Stimulated activated naive CD8-positive, alpha-beta T cell treated with anti-CD3 and anti-CD28 coated beads, Interleukin-15, Interleukin-2, amounts not matched to agents 100 U/mL and 50 U/mL, for 24 hours (primary cell): ENCODE results near the gene MYOG.

Experiments
- ATAC-seq: fragments of 150-1000 bp; cut with Tn5 transposase; one replicate; pipeline ENCODE4 v1.10.0; 2021
- DNase-seq: peaks from one replicate; pipeline ENCODE4 v3.0.0; 2021

Gene MYOG

DNA sequence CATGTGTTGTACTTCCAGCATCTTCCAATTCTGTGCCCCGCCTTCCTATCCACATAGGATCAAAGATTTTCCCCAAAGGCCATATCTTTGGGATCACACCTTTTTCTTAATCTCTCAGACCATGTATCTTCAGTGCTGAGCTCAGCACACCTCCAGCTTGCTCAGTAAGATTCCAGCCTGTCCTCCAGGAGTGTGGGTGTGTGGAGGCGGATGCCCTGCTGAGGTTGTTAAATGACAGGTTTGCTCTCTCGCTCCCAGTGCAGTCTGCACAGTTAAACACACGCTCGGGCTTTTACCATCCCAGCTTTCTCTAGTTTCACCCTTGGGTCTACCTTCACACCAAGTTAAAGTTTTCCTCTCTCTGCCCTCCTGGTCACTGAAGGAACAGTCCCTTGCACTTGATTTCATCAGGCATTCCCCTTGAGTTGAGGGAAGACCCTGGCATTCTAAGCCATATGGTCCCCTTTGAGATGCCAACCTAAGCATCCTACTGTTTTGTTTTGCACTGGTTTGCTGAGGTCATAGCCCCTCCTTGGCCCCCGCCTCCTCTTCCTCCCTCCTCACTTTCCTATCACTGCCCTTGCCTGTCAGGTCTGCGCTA lies 13.7 kb downstream of the MYOG start:
- DNase-seq: no peak
- ATAC-seq: no peak

GRCh38 chr1:203069030-203069747 lies 16.6 kb downstream of the MYOG start:
- DNase-seq (no peak), ATAC-seq (no peak)

GRCh38 chr1:203066965-203067364 lies 18.8 kb downstream of the MYOG start:
- DNase-seq: no peak
- ATAC-seq: no peak

- no peak for ATAC-seq
- no peak for DNase-seq
Observed at GRCh38 chr1:203065986-203066385, 19.8 kb downstream of the MYOG start.

DNA sequence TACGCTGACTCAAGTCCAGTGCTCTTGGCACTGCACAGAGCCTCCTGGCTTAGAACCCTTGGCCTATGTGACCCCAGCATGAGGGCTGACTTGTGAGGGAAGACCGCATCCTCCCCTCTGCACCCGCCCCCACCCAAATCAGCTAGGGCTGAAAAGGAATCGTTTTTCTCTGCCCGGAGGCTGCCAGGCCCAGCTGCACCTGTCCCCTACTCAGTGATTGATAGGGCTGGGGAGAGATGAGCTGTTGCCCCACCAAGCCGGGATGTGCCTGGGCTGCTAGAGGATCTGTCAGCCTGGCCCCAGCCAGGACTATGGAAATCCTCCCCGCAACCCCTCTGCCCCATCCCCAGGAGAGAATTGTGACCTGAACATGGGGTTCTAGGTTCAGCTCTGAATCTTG lies 20.6 kb downstream of the MYOG start:
- DNase-seq (no peak), ATAC-seq (no peak)

DNA sequence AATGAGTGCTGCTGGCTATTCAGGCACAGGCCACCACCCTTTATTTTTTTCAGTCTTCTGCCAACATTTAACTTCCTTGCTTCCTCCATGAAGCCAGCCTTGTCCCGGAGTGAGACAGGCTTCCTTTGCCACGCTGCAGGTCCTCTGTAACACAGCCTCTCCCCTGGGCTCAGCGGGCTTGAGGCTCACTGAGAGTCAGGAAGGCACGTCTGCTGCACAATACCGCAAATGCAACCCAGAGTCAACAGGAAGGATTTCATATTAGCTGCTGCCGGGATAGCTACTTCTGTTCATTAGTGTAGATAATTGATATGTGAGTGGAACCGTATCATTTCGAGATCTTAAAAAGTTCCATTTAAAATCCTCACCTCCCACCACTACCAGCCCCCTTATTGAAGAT lies 22.5 kb downstream of the MYOG start:
- ATAC-seq (no peak), DNase-seq (no peak)

GRCh38 chr1:203060115-203060514 lies 25.7 kb downstream of the MYOG start:
- DNase-seq (no peak), ATAC-seq (no peak)

- ATAC-seq (no peak), DNase-seq (no peak)
Observed at GRCh38 chr1:203059485-203059884, 26.3 kb downstream of the MYOG start.

GRCh38 chr1:203058676-203058935 lies 27.2 kb downstream of the MYOG start:
- no peak for DNase-seq
- no peak for ATAC-seq

GRCh38 chr1:203057911-203058675 lies 27.7 kb downstream of the MYOG start:
- ATAC-seq: no peak
- no peak for DNase-seq

DNA sequence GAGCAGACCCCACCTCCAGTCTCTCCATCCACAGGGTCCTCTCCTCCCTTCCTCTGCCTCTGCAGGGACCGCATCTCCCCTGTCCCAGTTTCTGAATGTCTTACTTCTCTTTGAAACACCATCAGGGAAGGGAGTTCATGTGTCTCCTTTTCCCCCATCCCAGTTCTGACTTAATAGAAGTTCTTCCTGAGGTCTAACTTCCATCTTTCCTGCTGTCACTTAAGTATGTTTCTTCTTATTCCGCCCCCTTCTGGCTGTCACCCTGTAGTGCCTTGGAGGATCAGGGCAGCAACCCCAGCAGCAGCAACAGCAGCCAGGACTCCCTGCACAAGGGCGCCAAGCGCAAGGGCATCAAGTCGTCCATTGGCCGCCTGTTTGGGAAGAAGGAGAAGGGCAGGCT lies 29.3 kb downstream of the MYOG start:
- ATAC-seq (no peak), DNase-seq (no peak)

DNA sequence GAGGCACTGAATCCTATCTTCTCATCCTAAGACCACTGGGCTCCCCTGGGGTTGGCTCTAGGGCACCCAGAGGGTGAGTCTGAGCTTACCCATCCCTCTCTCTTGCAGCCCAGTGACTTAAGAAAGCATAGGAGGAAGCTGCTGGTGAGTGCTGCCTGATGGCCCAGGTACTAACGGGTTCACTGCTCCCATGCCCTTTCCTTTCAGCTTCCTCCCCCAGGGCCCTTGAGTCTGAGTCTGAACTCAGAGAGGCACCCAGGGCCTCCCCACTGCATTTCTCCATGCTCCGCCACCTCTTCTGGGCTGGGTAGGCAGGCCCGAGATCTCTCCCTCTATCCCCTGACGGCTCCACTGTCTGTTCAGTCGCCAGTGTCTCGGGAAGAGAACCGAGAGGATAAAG lies 29.8 kb downstream of the MYOG start:
- ATAC-seq (no peak), DNase-seq (no peak)

DNA sequence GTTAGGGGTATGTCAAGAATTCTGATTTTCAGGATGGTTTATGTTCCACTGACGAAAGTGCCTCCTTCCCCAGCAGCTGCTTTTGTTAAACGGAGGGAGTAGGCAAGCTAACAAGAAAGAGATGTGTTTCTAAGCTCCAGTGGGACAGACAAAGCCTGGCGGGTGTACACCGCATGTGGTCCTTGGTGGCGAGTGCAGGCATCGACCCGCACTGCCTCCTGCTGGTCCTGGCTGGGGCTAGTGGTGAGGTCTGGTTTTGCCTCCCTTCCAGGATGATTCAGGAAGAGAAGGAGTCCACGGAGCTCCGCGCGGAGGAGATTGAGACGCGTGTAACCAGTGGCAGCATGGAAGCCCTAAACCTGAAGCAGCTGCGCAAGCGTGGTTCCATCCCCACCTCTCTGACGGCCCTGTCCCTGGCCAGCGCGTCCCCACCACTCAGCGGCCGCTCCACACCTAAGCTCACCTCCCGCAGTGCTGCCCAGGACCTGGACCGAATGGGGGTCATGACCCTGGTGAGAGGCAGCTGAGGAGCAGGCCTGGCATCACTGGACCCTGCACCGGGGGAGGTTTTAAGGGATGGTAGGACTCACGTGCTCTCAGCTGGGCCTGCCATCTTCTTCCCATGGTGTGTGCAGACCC lies 30.5 kb downstream of the MYOG start:
- DNase-seq (no peak), ATAC-seq (no peak)

DNA sequence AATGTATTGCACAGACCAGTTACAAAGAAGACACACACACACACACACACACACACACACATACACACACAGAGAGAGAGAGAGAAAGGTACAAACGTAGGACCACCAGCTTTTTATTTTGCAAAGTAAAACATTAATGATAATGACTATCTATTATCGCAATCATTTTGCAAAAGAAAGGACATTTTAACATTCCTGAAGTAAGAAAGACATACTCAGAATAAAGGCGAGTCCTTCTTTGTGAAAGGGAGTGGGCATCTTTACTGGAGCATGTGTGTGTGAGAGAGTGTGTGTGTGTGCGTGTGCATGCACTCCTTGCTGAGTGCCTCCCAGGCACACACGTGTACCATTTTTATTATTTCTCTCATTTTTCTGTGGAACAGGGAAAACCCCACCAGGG lies 31.2 kb downstream of the MYOG start:
- no peak for ATAC-seq
- no peak for DNase-seq

DNA sequence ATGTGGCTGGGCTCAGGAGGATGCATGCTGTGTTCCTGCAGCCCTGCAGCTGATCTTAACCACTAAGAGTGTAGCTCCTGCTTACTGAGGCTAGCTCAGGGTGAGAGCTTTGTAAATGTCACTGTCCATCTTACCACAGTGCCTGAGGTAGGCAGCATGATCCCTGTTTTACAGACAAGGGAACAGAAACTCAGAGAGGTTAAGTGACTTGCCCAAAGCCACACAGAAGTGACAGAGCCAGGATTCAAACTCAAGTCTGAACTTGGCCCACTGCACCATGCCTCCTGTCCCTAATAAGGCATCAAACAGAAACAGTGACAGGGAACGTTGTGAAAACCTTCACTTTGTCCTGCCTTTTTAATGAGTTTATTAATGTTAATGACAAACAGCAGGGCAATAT lies 31.6 kb downstream of the MYOG start:
- no peak for ATAC-seq
- DNase-seq: no peak

- DNase-seq (no peak), ATAC-seq (no peak)
Observed at GRCh38 chr1:203052601-203053000, 33.2 kb downstream of the MYOG start.

DNA sequence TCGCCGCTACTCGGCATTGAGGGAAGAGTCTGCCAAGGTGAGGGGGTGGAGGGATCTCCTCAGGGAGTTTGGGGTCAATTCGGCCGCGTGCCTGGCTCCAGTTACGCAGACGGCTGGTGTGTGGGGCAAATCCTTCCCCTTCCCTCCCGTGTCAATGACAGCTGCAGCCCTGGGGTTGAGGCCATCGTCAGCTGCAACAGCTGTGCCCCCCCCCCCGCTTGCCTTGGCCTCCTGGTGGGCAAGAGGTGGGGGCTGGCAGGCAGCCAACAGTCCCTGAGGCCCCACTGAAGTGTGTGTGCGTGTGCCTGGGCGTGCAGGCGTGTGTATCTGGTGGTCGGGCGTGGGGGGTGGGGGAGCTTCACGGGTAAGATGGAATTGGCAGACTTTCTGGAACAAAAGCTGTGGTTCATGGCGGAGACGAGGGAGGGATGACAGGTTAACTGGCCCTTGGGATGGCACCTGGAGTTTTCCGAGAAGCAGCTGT lies 33.9 kb downstream of the MYOG start:
- ATAC-seq: no peak
- no peak for DNase-seq

GRCh38 chr1:203050826-203051225 lies 35.0 kb downstream of the MYOG start:
- DNase-seq (no peak), ATAC-seq (no peak)

GRCh38 chr1:203049576-203050180 lies 36.1 kb downstream of the MYOG start:
- ATAC-seq (no peak), DNase-seq (no peak)

DNA sequence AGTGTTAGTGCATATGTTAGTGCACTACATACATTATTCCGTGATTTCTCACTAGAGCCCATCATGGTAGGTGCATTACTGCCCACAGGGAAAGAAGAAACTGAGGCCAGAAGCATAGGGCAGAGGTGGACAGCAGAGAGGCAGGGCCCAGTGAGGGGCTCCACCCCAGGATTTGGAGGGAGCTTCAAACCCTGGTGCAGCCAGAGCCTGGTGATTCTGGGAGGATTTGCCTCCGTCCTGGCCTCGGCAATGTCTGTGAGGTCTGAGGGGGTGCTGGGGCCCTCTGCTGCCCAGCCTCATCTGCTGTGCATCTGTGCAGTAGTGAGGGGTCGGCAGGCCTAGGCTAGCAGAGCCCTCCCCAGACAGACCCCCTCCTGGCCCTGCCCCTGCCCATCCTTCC lies 36.7 kb downstream of the MYOG start:
- ATAC-seq (no peak), DNase-seq (no peak)

DNA sequence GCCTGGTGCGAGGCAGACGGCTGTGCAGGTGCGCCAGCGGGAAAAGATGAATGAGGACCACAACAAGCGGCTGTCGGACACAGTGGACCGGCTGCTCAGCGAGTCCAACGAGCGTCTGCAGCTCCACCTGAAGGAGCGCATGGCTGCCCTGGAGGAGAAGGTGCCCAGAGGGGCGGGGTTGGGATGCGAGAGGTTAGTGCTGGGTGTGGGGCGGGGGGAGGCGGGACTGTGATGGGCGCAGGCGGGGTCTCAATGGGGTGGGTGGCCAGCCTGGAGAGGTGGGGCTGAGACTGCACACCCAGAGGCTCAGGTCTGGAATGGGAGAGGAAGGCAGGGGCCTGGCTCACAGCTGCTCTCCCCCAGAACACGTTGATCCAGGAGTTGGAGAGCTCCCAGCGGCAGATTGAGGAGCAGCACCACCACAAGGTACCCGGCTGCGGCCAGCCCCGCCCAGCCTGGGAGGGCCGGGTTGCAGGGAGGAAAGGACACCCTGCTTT lies 37.2 kb downstream of the MYOG start:
- no peak for ATAC-seq
- no peak for DNase-seq

DNA sequence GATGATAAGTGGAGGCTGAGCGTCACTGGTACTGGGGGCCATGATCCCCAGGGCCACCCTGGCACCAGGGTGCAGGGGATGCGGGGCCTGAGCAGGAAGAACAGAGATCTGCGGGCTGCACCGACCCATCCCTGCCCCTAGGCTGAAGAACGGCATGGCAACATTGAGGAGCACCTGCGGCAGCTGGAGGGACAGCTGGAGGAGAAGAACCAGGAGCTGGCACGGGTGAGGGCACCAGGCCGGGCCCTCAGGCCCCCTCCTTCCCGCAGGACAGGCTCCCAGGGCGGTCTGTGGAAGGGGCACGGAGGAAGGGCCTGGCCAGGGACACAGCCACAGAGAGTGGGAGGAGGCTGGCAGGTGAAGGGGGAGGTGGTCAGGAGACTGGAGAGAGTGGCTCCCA lies 37.7 kb downstream of the MYOG start:
- ATAC-seq: no peak
- no peak for DNase-seq
